Measurements from ENCODE around the gene S100PBP.
"Not testable (repeated sequence)": the region's sequence is repeated elsewhere in the genome, so short reads cannot be mapped to it uniquely, and the experiment has no call there.

Gene S100PBP

GRCh38 chr1:32897082-32898049 is 79.9 kb downstream of the S100PBP start:
- ATAC-seq (ENCODE audit: low read depth) (no peak), DNase-seq (ENCODE audit: low spot score in 2 of 2) (no peak)
- H3K4me1 Mint-ChIP-seq, result peaks cover 11% of the 10 kb centered on the region
- H3K9me3 Mint-ChIP-seq, result no peaks in the 10 kb centered on the region
- H3K4me3 Mint-ChIP-seq, result no peak overlapping the region
- H3K27ac Mint-ChIP-seq, result no peak overlapping the region
- H3K27me3 Mint-ChIP-seq, result peaks cover 21% of the 10 kb centered on the region
- H3K36me3 Mint-ChIP-seq, result peaks cover under 1% of the 10 kb centered on the region

DNA sequence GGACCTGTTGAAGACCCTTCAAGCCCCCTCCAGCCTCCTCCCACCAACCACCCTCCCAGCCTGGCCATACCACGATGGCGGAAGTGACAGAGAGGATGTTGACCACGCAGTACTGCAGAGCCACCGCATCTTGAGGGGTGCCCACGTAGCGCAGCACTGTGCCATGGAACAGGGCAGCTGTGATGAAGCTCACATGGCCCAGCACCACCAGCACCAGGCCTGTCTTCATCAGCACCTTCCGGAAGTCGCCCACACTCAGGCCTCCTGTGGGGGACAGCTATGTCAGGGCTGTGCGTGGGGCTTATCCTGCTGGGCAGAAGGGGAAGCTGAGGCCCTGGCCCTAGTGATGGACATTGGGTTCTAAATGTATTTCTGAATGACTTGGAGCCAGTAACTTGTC is 80.6 kb downstream of the S100PBP start:
- no peak for ATAC-seq (ENCODE audit: low read depth)
- Mint-ChIP-seq H3K9me3 (no peaks in the 10 kb centered on the region), H3K27me3 (peaks cover 22% of the 10 kb centered on the region), H3K4me3 (no peak overlapping the region), H3K36me3 (no peaks in the 10 kb centered on the region), H3K4me1 (peaks cover 9% of the 10 kb centered on the region), H3K27ac (no peak overlapping the region)
- no peak for DNase-seq (ENCODE audit: low spot score in 2 of 2)

- Mint-ChIP-seq H3K9me3 (no peaks in the 10 kb centered on the region), H3K27me3 (peaks cover 24% of the 10 kb centered on the region), H3K4me3 (no peak overlapping the region), H3K27ac (no peak overlapping the region), H3K4me1 (peaks cover 5% of the 10 kb centered on the region), H3K36me3 (no peaks in the 10 kb centered on the region)
- DNase-seq (ENCODE audit: low spot score in 2 of 2), result no peak
- no peak for ATAC-seq (ENCODE audit: low read depth)
These were observed 81.5 kb downstream of the S100PBP start for GRCh38 chr1:32898958-32899357.

- Mint-ChIP-seq H3K36me3 (no peaks in the 10 kb centered on the region), H3K4me3 (no peak overlapping the region)
- no peak for ATAC-seq (ENCODE audit: low read depth)
These were observed 82.3 kb downstream of the S100PBP start for GRCh38 chr1:32899586-32900296.

GRCh38 chr1:32900371-32900955 is 83.0 kb downstream of the S100PBP start:
- Mint-ChIP-seq H3K9me3 (no peaks in the 10 kb centered on the region), H3K27ac (no peak overlapping the region), H3K36me3 (no peaks in the 10 kb centered on the region), H3K27me3 (peaks cover 24% of the 10 kb centered on the region), H3K4me3 (peak overlapping the region; percentile 75), H3K4me1 (peaks cover 5% of the 10 kb centered on the region)
- ATAC-seq (ENCODE audit: low read depth) (no peak), DNase-seq (ENCODE audit: low spot score in 2 of 2) (no peak)

More at GRCh38 chr1:32899586-32900296, 82.3 kb downstream of the S100PBP start:
- Mint-ChIP-seq H3K9me3 (no peaks in the 10 kb centered on the region), H3K27me3 (peaks cover 24% of the 10 kb centered on the region), H3K27ac (no peak overlapping the region), H3K4me1 (peaks cover 5% of the 10 kb centered on the region)
- no peak for DNase-seq (ENCODE audit: low spot score in 2 of 2)

DNA sequence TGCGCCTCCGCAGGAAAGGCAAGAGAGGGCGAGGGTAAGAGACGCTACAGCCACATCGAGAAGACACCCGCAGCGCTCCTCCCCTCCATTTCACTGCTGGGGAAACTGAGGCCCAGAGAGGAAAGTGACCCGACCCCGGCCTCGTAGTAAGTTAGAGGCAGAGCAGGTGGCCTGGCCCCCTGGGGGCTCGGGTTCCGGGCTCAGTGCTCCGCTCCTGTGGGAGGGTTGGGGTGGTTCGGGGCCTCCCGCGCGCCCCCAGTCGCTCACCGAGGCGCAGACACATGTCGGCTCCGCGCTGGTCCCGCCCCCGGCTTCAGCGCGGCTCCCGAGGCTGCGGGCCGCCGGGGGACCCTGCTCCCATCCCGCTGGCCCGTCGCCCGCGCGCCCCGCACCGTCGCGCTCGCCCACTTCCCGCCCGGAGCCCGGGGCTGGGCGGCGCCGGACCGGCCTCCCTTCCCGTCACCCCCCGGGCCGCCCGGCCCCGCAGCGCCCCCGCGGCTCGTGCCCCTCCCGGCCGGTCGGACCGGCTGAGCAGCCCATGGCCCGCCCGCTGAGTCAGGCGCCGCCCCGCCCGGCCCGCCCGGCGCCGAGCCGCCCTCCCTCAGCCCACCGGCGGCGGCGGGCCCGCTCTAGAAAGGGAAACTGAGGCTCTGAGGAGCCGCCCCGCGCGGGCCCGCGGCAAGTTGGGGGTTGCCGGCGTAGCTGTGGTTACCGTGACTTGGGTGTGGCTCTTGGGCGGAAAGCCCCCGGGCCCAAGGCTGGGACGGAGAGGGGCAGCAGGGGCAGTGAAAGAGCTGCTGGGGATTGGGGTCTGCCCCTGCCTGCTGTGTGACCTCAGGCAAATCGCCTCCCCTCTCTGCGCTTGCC is 83.7 kb downstream of the S100PBP start, which contains the start of gene TMEM54:
TSS of gene TMEM54 (minus strand) at position 434 of the 867 bp plus-strand sequence. CDS start at position 283, 151 bp downstream.
- Mint-ChIP-seq H3K27ac (no peak within 1 kb of the TSS), H3K27me3 (peaks cover 23% of the 10 kb centered on the region), H3K9me3 (no peaks in the 10 kb centered on the region), H3K4me1 (peaks cover 5% of the 10 kb centered on the region), H3K36me3 (no peaks in the 10 kb centered on the region), H3K4me3 (peak within 1 kb of the TSS; percentile 82)
- DNase-seq (ENCODE audit: low spot score in 2 of 2) (peak in 1 of 2 donors; percentile 34), ATAC-seq (ENCODE audit: low read depth) (peak; percentile 71)

DNA sequence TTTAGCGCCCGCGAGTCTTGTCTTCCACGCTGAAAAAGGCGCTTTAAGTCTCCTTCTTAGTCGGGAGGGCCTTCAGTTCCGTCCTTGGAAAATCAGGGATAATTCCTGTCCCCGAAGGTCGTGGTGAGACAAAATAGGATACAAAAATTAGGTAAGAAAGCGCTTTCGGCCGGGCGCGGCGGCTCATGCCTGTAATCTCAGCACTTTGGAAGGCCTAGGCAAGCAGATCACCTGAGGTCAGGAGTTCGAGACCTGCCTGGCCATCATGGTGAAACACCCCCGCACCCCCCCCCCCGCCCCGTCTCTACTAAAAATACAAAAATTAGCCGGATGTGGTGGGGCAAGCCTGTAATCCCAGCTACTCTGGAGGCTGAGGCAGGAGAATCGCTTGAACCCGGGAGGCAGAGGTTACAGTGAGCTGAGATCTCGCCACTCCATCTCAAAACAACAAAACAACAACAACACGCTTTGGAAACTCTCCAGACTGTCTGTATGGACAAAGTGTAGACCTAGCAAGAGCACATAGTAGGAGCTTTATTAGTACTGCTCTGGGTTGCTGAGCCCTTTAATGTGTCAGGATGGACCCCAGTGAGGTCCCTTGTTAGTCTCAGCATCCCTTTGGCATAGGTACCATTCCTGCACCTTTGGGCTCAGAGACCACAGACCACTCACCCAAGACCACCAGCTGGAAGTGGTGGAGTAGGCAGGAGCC is 84.5 kb downstream of the S100PBP start:
- H3K27me3 Mint-ChIP-seq, result peaks cover 23% of the 10 kb centered on the region
- H3K4me1 Mint-ChIP-seq, result peaks cover 5% of the 10 kb centered on the region
- H3K36me3 Mint-ChIP-seq, result no peaks in the 10 kb centered on the region
- ATAC-seq (ENCODE audit: low read depth) (no peak), DNase-seq (ENCODE audit: low spot score in 2 of 2) (no peak)
- H3K4me3 Mint-ChIP-seq, result peak overlapping the region; percentile 82
- H3K27ac Mint-ChIP-seq, result no peak overlapping the region
- H3K9me3 Mint-ChIP-seq, result no peaks in the 10 kb centered on the region

DNA sequence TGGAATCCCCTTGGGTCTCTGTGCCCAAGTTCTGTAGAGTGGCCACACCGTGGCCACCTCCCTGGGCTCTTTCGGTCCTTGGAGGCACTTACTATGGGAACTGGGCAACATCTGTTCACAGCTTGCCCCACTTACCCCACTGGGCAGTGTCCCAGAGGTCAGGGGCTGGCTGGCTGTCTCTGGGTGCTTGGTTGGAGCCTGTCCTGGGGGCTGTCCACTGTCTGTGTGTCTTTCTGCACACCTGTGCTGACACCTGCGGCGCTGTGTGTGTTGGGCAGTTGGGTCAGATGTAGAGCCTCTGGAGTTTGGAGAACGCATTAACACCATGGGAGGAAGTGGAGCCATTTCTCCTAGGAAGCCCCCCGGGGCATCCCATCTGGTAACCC is 85.1 kb downstream of the S100PBP start:
- no peak for DNase-seq (ENCODE audit: low spot score in 2 of 2)
- Mint-ChIP-seq H3K36me3 (no peaks in the 10 kb centered on the region), H3K4me1 (peaks cover 5% of the 10 kb centered on the region), H3K4me3 (no peak overlapping the region), H3K27ac (no peak overlapping the region), H3K27me3 (peaks cover 23% of the 10 kb centered on the region), H3K9me3 (no peaks in the 10 kb centered on the region)
- no peak for ATAC-seq (ENCODE audit: low read depth)

GRCh38 chr1:32903991-32904785 is 86.7 kb downstream of the S100PBP start:
- ATAC-seq (ENCODE audit: low read depth), result no peak
- no peaks in the 10 kb centered on the region for H3K9me3 Mint-ChIP-seq
- H3K4me1 Mint-ChIP-seq, result peaks cover 5% of the 10 kb centered on the region
- H3K27me3 Mint-ChIP-seq, result peaks cover 19% of the 10 kb centered on the region
- H3K36me3 Mint-ChIP-seq, result no peaks in the 10 kb centered on the region
- no peak overlapping the region for H3K4me3 Mint-ChIP-seq
- DNase-seq (ENCODE audit: low spot score in 2 of 2), result no peak
- H3K27ac Mint-ChIP-seq, result no peak overlapping the region

DNA sequence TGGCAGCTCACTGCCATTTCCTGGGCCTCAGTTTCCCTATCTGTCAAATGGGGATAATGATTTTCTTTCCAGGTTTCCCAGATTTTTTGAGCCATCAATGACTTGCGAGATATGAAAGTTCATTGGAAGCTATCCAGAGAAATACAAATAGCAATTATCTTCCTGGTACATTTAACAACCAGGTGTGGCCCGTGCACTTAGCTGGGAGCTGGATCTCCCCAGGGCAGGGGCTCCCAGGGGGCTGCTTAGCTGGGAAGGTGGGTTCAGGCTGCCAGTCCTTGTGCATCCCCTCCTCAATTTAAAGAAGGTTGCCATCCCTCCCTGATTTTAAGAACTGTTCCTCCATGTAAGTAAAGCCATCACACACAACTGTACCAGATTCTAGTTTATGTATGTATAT is 87.3 kb downstream of the S100PBP start:
- peaks cover 17% of the 10 kb centered on the region for H3K27me3 Mint-ChIP-seq
- DNase-seq (ENCODE audit: low spot score in 2 of 2) (no peak), ATAC-seq (ENCODE audit: low read depth) (no peak)
- H3K9me3 Mint-ChIP-seq, result no peaks in the 10 kb centered on the region
- peaks cover 5% of the 10 kb centered on the region for H3K4me1 Mint-ChIP-seq
- H3K4me3 Mint-ChIP-seq, result no peak overlapping the region
- H3K27ac Mint-ChIP-seq, result no peak overlapping the region
- no peaks in the 10 kb centered on the region for H3K36me3 Mint-ChIP-seq

DNA sequence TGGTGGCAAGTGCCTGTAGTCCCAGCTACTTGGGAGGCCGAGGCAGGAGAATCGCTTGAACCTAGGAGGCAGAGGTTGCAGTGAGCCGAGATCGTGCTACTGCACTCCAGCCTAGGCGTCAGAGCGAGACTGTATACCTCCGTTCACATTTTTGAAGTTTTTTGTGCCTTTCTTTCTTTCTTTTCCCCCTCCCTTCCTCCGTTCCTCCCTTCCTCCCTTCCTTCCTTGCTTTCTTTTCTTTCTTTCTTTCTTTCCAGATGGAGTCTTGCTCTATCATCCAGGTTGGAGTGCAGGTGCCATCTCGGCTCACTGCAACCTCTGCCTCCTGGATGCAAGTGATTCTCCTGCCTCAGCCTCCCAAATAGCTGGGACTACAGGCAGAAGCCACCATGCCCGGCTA is 88.1 kb downstream of the S100PBP start:
- DNase-seq (ENCODE audit: low spot score in 2 of 2); H3K36me3 Mint-ChIP-seq; H3K27ac Mint-ChIP-seq; H3K4me1 Mint-ChIP-seq; ATAC-seq (ENCODE audit: low read depth); H3K9me3 Mint-ChIP-seq; H3K4me3 Mint-ChIP-seq: not testable (repeated sequence)
- peaks cover 19% of the 10 kb centered on the region for H3K27me3 Mint-ChIP-seq

DNA sequence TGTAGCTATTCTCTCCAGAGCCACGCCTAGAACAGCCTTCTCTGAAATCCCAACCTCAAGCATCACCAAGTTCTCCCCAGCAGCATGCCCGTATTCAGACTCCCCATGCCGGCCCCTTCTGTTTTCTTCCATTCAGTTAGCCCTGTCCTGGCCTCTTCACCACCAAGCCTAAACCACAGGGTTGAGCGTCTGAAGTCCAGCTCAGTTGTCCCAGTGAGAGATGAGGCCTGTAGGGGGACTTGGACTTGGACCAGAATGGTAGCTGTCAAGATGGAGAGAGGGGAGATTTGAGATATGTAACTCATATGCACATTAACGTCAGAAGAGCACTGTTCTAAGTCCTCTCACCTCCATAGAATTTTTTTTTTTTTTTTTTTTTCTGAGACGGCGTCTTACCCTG is 89.2 kb downstream of the S100PBP start:
- no peak overlapping the region for H3K27ac Mint-ChIP-seq
- ATAC-seq (ENCODE audit: low read depth) (no peak), DNase-seq (ENCODE audit: low spot score in 2 of 2) (no peak)
- H3K4me1 Mint-ChIP-seq, result peaks cover under 1% of the 10 kb centered on the region
- no peaks in the 10 kb centered on the region for H3K36me3 Mint-ChIP-seq
- H3K27me3 Mint-ChIP-seq, result peaks cover 15% of the 10 kb centered on the region
- H3K9me3 Mint-ChIP-seq, result no peaks in the 10 kb centered on the region
- no peak overlapping the region for H3K4me3 Mint-ChIP-seq

All from memory B cell (primary cell).